HG03095 (cell line): ENCODE measurements around the gene RHOT2.
"Not testable (repeated sequence)": the region's sequence is repeated elsewhere in the genome, so short reads cannot be mapped to it uniquely, and the experiment has no call there.

ENCODE experiments used
- ATAC-seq: cut with Tn5 transposase; IDR thresholded peaks from one replicate; pipeline ENCODE4 v1.9.1; 2021; ENCODE audit warnings: moderate library complexity; ENCODE audit not compliant: unreplicated experiment

Gene RHOT2

DNA sequence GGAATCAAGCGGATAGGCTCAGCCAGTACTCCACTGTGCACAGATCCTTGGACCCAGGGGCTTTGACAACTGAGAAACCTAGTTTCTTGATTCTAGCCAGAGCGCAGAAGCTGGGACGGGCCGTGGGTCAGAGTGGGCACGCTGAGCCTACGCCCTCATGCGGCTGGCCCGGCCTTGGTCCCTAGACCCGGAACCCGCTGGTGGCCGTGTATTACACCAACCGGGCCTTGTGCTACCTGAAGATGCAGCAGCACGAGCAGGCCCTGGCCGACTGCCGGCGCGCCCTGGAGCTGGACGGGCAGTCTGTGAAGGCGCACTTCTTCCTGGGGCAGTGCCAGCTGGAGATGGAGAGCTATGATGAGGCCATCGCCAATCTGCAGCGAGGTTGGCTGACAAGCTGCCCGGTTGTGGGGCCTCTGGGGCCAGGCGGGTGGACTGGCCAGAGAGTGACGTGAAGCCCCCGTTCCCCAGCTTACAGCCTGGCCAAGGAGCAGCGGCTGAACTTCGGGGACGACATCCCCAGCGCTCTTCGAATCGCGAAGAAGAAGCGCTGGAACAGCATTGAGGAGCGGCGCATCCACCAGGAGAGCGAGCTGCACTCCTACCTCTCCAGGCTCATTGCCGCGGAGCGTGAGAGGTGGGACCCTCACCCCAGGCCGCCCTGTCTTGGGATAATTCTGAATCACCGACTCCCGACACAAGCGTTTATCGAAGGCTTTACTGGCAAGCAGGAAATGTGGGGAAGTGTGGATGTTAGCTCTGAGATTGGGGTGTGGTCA lies 13.2 kb downstream of the RHOT2 start:
- no peak for ATAC-seq

DNA sequence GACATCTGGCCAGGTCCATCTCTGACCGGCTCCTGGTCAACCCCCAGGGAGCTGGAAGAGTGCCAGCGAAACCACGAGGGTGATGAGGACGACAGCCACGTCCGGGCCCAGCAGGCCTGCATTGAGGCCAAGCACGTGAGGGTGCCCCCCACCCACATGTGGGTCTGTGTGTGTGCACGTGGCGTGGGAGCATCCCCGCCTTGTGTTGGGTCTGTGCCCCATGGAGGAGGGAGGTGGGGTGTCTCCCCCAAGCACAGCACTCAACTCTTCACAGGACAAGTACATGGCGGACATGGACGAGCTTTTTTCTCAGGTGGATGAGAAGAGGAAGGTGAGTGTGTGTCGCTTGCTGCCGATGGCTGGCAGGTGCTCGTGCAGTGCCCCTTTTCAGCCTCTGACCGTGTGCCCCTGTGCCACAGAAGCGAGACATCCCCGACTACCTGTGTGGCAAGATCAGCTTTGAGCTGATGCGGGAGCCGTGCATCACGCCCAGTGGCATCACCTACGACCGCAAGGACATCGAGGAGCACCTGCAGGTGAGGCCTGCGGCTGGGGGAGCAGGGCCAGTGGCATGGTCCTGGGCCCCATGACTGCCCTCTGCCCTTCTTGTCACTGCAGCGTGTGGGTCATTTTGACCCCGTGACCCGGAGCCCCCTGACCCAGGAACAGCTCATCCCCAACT lies 14.0 kb downstream of the RHOT2 start:
- no peak for ATAC-seq

GRCh38 chr16:682493-683395 lies 14.8 kb downstream of the RHOT2 start:
- ATAC-seq: no peak

DNA sequence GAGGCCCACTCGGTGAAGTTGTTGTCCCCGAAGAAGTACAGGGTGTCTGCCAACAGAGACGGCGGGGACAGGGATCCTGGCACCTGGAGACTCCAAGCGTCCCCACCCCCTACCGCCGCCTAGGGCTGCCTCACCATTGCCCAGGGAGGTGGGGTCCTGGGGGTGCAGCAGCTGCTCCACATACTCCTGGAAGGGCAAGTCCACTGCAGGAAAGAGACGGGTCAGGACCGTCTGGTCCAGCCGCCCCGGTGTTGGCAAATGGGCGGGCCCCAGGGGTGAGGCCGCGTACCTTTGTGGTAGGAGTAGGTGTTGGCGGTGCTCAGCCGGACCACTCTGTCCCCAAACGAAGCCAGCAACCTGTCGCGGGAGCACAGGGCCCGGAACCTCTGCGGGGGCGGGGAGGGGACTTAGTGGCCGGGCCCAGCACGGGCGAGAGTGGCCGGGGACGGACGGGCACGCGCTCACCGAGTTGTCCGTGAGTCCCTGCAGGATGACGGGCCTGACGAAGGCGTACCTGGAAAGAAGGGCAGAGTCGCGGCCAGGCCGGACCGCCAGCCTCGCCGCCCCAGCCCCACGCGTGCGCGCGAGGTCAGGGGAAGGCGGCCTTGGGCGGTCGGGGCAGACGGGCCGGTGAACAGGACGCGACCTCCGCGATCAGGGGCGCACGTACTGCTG lies 15.6 kb downstream of the RHOT2 start:
- ATAC-seq: no peak

- peak; percentile 63 for ATAC-seq
These were observed 16.3 kb downstream of the RHOT2 start, which contains the start of gene JMJD8 for GRCh38 chr16:684071-684794. JMJD8 (minus strand) TSS chr16:684334; CDS start chr16:684319, 15 bp downstream.

DNA sequence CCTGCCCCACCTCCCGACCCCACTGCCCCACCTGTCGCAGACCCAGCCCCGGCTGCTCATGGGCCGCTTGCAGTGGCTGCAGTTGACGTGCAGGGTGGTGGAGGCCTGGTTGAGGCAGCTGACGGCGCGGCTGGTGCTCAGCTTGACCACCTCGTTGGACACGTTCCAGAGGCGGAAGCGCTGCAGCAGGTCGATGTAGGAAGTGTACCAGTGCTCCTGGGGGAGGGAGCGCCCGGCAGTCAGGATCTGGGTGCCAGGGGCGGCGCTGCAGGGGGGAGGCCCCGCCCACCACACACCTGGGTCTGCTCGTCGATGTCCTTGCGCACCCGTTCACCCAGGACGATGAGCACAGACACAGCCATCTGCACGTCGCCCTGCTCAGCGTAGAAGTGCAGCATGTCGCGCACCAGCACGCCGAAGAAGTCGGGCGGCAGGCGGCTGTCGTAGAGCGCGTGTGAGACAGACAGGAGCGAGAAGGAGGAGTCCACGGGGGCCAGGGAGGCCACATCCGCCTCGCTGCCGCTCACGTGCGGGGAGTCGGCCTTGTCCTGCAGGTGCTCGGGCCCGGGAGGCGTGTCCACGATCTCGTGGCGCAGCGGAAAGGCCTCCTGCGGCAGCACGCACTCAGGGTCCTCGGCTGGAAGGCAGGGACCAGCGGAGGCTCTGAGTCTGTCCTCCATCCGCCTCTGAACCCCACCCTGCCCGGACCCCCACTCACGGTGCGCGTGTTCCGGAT lies 17.2 kb downstream of the RHOT2 start:
- no peak for ATAC-seq

- ATAC-seq: no peak
These were observed 18.0 kb downstream of the RHOT2 start for GRCh38 chr16:685967-686366.

GRCh38 chr16:686459-687260 lies 18.7 kb downstream of the RHOT2 start:
- ATAC-seq: no peak

DNA sequence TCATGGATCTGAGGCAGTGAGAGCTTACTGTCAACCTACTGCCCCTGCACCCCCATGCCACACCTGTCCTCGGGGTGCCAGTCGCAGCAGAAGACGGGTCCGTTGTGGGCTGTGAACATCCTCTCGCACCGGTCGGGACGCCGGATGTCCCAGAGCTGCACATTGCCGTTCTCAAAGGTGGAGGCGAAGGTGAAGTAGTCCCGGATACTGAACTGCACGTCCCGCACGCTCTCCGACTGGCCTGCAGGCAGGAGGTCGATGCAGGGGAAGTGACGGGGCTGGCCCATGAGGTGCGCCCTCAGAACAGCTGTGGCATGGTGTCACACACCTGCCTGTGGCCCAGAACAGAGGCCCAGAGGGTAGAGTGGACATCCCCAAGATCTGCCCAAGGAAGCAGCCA lies 19.6 kb downstream of the RHOT2 start:
- ATAC-seq: no peak

GRCh38 chr16:689175-689897 lies 21.4 kb downstream of the RHOT2 start:
- ATAC-seq: no peak

GRCh38 chr16:691242-691641 lies 23.3 kb downstream of the RHOT2 start:
- ATAC-seq: not testable (repeated sequence)

DNA sequence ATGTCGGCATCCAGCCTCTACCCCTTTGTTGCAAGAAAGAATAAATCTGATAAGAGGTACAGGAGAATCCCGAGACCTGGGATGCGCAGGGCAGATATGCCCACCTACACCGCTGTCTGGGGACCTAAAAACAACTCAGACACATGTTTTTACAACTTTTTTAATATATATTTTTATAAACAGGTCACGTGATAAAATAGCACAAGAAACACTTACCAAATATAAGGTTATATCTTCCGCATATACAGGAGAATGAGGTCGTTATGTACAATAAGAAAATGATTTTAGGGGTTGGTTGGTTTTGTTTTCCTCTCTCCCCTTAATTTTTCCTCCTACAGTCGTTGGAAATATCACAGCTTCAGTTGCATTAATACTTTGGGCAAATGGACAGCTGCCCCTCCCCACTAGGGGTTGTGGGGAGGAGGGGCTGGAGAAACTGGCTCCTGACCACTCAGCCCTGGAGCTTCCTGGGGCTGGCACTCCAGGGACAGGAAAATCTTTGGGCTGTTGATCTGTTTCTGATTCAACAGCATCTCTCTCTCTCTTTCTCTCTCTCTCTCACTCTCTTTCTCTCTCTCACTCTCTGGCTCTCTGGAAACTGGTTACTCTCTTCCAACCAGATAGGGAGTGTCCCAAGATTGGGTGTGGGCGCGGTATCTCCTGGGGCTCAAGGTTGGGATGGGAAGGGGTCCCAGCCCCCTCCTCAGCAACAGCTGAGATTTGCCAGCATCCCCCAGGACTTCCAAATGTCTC lies 24.6 kb downstream of the RHOT2 start:
- no peak for ATAC-seq

GRCh38 chr16:693364-693763 lies 25.4 kb downstream of the RHOT2 start:
- no peak for ATAC-seq

- no peak for ATAC-seq
These were observed 25.8 kb downstream of the RHOT2 start for GRCh38 chr16:693766-694165.

- no peak for ATAC-seq
These were observed 26.4 kb downstream of the RHOT2 start for GRCh38 chr16:694187-694862.

DNA sequence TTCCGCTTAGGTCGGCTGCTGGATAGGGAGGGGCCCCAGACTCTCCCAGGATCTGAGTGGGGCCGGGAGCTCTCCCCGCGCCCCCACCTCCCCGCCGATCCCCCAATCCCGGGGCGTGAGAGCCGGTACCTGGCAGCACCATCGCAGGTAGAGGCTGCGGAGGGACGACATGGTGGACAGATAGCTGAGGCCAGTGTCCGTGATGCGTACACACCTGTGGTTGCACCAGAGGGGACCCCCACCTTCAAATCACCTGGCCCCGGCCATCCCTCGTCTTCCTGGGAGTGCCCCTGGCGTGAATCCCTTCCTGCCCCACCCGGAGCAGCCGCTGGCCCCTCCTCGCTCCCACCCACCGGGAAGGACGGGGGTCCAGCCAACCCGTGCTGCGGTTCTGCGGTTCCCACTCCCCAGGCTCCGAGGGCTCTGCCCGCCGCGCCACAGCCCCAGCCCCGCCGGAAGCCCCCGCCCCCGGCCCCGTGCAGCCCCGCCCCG lies 27.0 kb downstream of the RHOT2 start:
- no peak for ATAC-seq
